SU-DHL-6 (cell line): ENCODE measurements around the gene RBM15B.
A peak's percentile ranks its signal among the peaks of the same experiment; 100 is the strongest.

Experiments used
- CTCF ChIP-seq: fragments of 200-600 bp; sonication (generic); IDR thresholded peaks from one replicate; pipeline ENCODE4 v1.5.1; 2017; ENCODE audit warnings: antibody characterized with exemption, mild to moderate bottlenecking, low read length, moderate library complexity; ENCODE audit not compliant: insufficient read depth, poor library complexity, severe bottlenecking
- EZH2phosphoT487 ChIP-seq: fragments of 200-600 bp; sonication (generic), shearing (Covaris generic); conservative IDR thresholded peaks from 2 replicates; pipeline ENCODE4 v1.6.1; 2018; ENCODE audit warnings: mild to moderate bottlenecking, antibody characterized with exemption, low read length, moderate library complexity, mixed read lengths

GRCh38 chr3:51389423-51390183 lies 1.5 kb upstream of the RBM15B start:
- TF ChIP-seq CTCF (peak; percentile 86), EZH2phosphoT487 (no peak)
